Femur (tissue), 1 donor: ENCODE data around the gene DEXI.

Source experiments
- DNase-seq: peaks from one replicate; pipeline ENCODE4 v3.0.0-alpha.2; 2017

Gene DEXI

GRCh38 chr16:10888320-10888937, 53.8 kb downstream of the DEXI start:
- no peak for DNase-seq

- no peak for DNase-seq
Measured at GRCh38 chr16:10885246-10885645, 57.0 kb downstream of the DEXI start.

- DNase-seq, result no peak
Measured at GRCh38 chr16:10883004-10883403, 59.3 kb downstream of the DEXI start.

GRCh38 chr16:10881479-10882030, 60.7 kb downstream of the DEXI start:
- no peak for DNase-seq

- DNase-seq, result no peak
Measured at GRCh38 chr16:10880594-10881452, 61.4 kb downstream of the DEXI start.

GRCh38 chr16:10879681-10880589, 62.3 kb downstream of the DEXI start:
- no peak for DNase-seq
